ENCODE measurements around the gene MROH7.

- TF ChIP-seq CTCF (IDR thresholded peaks at IDR 0.05) (no peak), POLR2A (IDR thresholded peaks at IDR 0.05) (no peak)
These were observed 24.3 kb downstream of the MROH7 start for GRCh38 chr1:54665852-54666251.

All from lower leg skin (tissue), 3 donors.